Upper lobe of left lung (tissue), 6 donors: ENCODE results near the gene DNAJB6. TPM values are rescaled to one million over a fixed set of nuclear protein-coding genes. Genes with fewer than 3 reads are reported as not detected.

Experiments used
- ATAC-seq, 2 donors: fragments of 200-7000 bp; cut with Tn5 transposase; one replicate each; pipeline ENCODE4 v1.9.1; 2022; ENCODE audit warnings: mild to moderate bottlenecking in 2 of 2, moderate library complexity in 2 of 2; ENCODE audit not compliant: low FRiP score in 2 of 2
- DNase-seq, 2 donors: peaks; one replicate each; pipeline ENCODE4 v3.0.0-alpha.2; 2019 to 2020
- H3K27ac ChIP-seq, 4 donors: fragments of 200-600 bp; sonication (generic); one replicate each; pipeline ENCODE4 v1.5.1; 2016 to 2019
- H3K27me3 ChIP-seq, 4 donors: fragments of 200-600 bp; sonication (generic); one replicate each; pipeline ENCODE4 v1.5.1; 2017 to 2019
- H3K36me3 ChIP-seq, 4 donors: fragments of 200-600 bp; sonication (generic); one replicate each; pipeline ENCODE4 v1.5.1; 2016 to 2019
- H3K4me1 ChIP-seq, 4 donors: fragments of 200-600 bp; sonication (generic); one replicate each; pipeline ENCODE4 v1.5.1; 2018 to 2019
- H3K4me3 ChIP-seq, 4 donors: fragments of 200-600 bp; sonication (generic); one replicate each; pipeline ENCODE4 v1.5.1; 2017 to 2019; ENCODE audit warnings: mild to moderate bottlenecking in 2 of 4, moderate library complexity in 1 of 4
- H3K9me3 ChIP-seq, 4 donors: fragments of 200-600 bp; sonication (generic); one replicate each; pipeline ENCODE4 v1.5.1; 2018 to 2019
- EP300 ChIP-seq, 4 donors: sonication (generic); formaldehyde crosslinking; IDR thresholded peaks; one replicate each; pipeline ENCODE4 v1.5.1; 2017; ENCODE audit warnings: antibody characterized with exemption in 4 of 4, control low read depth in 2 of 4
- POLR2A ChIP-seq, 4 donors: fragments of 450-650 bp; IDR thresholded peaks; one replicate each; pipeline ENCODE4 v1.5.1; 2016 to 2017; ENCODE audit warnings: antibody characterized with exemption in 4 of 4, mild to moderate bottlenecking in 2 of 4
- POLR2AphosphoS5 ChIP-seq, 2 donors: sonication (generic); formaldehyde crosslinking; IDR thresholded peaks; one replicate each; pipeline ENCODE4 v1.5.1; 2017; ENCODE audit warnings: antibody characterized with exemption in 2 of 2
- WGBS, 2 donors: methylation state at CpG; one replicate each; pipeline ENCODE4 v1.1.5; 2017 to 2018; 5-methylcytosine and 5-hydroxymethylcytosine counted together
- total RNA-seq, 6 donors: library from RNA; depleted of rRNA in 4 of 6; stranded (reverse); fragments of >200 nt in 4 of 6; gene quantifications; one replicate each; pipeline versions ENCODE4 v1.1.0 to v1.2.1, GENCODE V29; 2016 to 2021
- TF ChIP-seq, protein P1 (sequence below), 6 experiments: fragments of 450-650 bp in 4 of 6; fragments of 200-600 bp in 2 of 6; sonication (generic) in 2 of 6; IDR thresholded peaks; one replicate each; pipeline ENCODE4 v1.5.1; 2016 to 2019; ENCODE audit warnings: antibody characterized with exemption in 6 of 6
- donor health status: DM: no; HTN: no; CAD: no; lungs with moderate emphysema.
- donor health status: DM: no; HTN: yes; CAD: no; lungs with severe emphysema.

The DNAJB6 gene
- total RNA-seq, 6 donors from 2014 or later = 64.1 to 99.6 (median 83.0) TPM

GRCh38 chr7:157360483-157361025 is 23.8 kb downstream of the DNAJB6 start:
- Histone ChIP-seq H3K4me1 (peaks cover 9 to 21% (median 18%) of the 10 kb centered on the region in 4 donors), H3K9me3 (no peaks in the 10 kb centered on the region), H3K27ac (no peak overlapping the region), H3K4me3 (no peak overlapping the region), H3K27me3 (no peaks in the 10 kb centered on the region), H3K36me3 (peaks cover 12 to 70% (median 59%) of the 10 kb centered on the region in 4 donors)
- 70 to 75% methylated on average over 3 of the region's 3 CpGs for WGBS, 2 donors
- DNase-seq (no peak), ATAC-seq (no peak)
- TF ChIP-seq POLR2A (IDR thresholded peaks at IDR 0.05) (no peak), POLR2AphosphoS5 (IDR thresholded peaks at IDR 0.05) (no peak), EP300 (IDR thresholded peaks at IDR 0.05) (no peak)
- TF ChIP-seq, protein P1, sequence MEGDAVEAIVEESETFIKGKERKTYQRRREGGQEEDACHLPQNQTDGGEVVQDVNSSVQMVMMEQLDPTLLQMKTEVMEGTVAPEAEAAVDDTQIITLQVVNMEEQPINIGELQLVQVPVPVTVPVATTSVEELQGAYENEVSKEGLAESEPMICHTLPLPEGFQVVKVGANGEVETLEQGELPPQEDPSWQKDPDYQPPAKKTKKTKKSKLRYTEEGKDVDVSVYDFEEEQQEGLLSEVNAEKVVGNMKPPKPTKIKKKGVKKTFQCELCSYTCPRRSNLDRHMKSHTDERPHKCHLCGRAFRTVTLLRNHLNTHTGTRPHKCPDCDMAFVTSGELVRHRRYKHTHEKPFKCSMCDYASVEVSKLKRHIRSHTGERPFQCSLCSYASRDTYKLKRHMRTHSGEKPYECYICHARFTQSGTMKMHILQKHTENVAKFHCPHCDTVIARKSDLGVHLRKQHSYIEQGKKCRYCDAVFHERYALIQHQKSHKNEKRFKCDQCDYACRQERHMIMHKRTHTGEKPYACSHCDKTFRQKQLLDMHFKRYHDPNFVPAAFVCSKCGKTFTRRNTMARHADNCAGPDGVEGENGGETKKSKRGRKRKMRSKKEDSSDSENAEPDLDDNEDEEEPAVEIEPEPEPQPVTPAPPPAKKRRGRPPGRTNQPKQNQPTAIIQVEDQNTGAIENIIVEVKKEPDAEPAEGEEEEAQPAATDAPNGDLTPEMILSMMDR (IDR thresholded peaks at IDR 0.05) = no peak

GRCh38 chr7:157361537-157361936 is 24.7 kb downstream of the DNAJB6 start:
- 96% methylated on average over 6 of the region's 6 CpGs for WGBS, 2 donors
- Histone ChIP-seq H3K27me3 (no peaks in the 10 kb centered on the region), H3K4me1 (peaks cover 0 to 12% (median 8%) of the 10 kb centered on the region in 4 donors), H3K27ac (no peak overlapping the region), H3K9me3 (no peaks in the 10 kb centered on the region), H3K4me3 (no peak overlapping the region), H3K36me3 (peaks cover 12 to 80% (median 66%) of the 10 kb centered on the region in 4 donors)
- no peak for DNase-seq
- no peak for ATAC-seq
- TF ChIP-seq, protein P1 (IDR thresholded peaks at IDR 0.05) = no peak
- TF ChIP-seq POLR2A (IDR thresholded peaks at IDR 0.05) = no peak
- no peak for TF ChIP-seq POLR2AphosphoS5 (IDR thresholded peaks at IDR 0.05)
- TF ChIP-seq EP300 (IDR thresholded peaks at IDR 0.05) = no peak

GRCh38 chr7:157362729-157363128 is 25.9 kb downstream of the DNAJB6 start:
- TF ChIP-seq, protein P1 (IDR thresholded peaks at IDR 0.05) = no peak
- TF ChIP-seq POLR2AphosphoS5 (IDR thresholded peaks at IDR 0.05) = no peak
- TF ChIP-seq POLR2A (IDR thresholded peaks at IDR 0.05) = no peak
- no peak for TF ChIP-seq EP300 (IDR thresholded peaks at IDR 0.05)
- Histone ChIP-seq H3K27ac (no peak overlapping the region), H3K36me3 (peaks cover 17 to 92% (median 77%) of the 10 kb centered on the region in 4 donors), H3K27me3 (no peaks in the 10 kb centered on the region), H3K4me1 (peaks cover 0 to 4% (median 1%) of the 10 kb centered on the region in 4 donors), H3K9me3 (no peaks in the 10 kb centered on the region), H3K4me3 (no peak overlapping the region)
- WGBS, 2 donors = 88 to 90% methylated on average over 6 of the region's 6 CpGs
- DNase-seq (peak in 1 of 2 donors; percentile 9), ATAC-seq (no peak)

- H3K27ac ChIP-seq = no peak overlapping the region
- H3K4me3 ChIP-seq = no peak overlapping the region
- H3K27me3 ChIP-seq = no peaks in the 10 kb centered on the region
- H3K9me3 ChIP-seq = no peaks in the 10 kb centered on the region
- H3K36me3 ChIP-seq = peaks cover 49 to 100% (median 87%) of the 10 kb centered on the region in 4 donors
- no peaks in the 10 kb centered on the region for H3K4me1 ChIP-seq
- ATAC-seq = no peak
- DNase-seq = peak in 1 of 2 donors; percentile 8
- 92 to 96% methylated on average over 8 of the region's 8 CpGs for WGBS, 2 donors
- TF ChIP-seq POLR2A (IDR thresholded peaks at IDR 0.05) (no peak), EP300 (IDR thresholded peaks at IDR 0.05) (no peak), POLR2AphosphoS5 (IDR thresholded peaks at IDR 0.05) (no peak)
- TF ChIP-seq, protein P1 (IDR thresholded peaks at IDR 0.05) = no peak
Observed at GRCh38 chr7:157366722-157367121, 29.9 kb downstream of the DNAJB6 start.

DNA sequence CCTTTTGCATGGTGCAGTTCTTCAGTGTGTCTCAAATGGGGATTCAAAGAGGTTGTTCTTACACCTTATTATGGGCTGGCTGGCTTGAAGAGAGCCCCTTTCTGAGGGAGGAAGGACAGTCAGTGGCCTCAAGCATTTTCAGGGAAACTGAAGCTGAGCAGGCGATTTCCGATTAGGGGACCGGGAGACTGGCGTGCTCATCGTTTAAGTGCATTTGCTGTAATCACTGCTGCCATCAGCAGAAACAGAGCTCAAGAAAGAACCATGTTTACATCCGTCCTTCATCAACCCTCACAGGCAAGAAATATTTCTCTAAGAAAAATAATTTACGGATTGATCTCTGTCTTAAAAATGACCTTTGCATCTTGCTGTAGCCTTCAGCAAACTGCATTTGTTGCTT is 32.2 kb downstream of the DNAJB6 start:
- ATAC-seq = no peak
- H3K4me1 ChIP-seq = no peaks in the 10 kb centered on the region
- no peak overlapping the region for H3K27ac ChIP-seq
- 92 to 95% methylated on average over 7 of the region's 7 CpGs for whole genome bisulfite sequencing, 2 donors
- H3K36me3 ChIP-seq = peaks cover 41 to 100% (median 80%) of the 10 kb centered on the region in 4 donors
- TF ChIP-seq POLR2AphosphoS5 (IDR thresholded peaks at IDR 0.05) = no peak
- TF ChIP-seq, protein P1 (IDR thresholded peaks at IDR 0.05) = no peak
- TF ChIP-seq EP300 (IDR thresholded peaks at IDR 0.05) = no peak
- no peak for TF ChIP-seq POLR2A (IDR thresholded peaks at IDR 0.05)
- no peaks in the 10 kb centered on the region for H3K27me3 ChIP-seq
- no peaks in the 10 kb centered on the region for H3K9me3 ChIP-seq
- peak in 1 of 2 donors; percentile 6 for DNase-seq
- no peak overlapping the region for H3K4me3 ChIP-seq
